ENCODE data around the gene RABGAP1L.

GRCh38 chr1:174425121-174425520 lies 265.8 kb downstream of the RABGAP1L start:
- TF ChIP-seq CTCF (IDR thresholded peaks at IDR 0.05) (no peak), POLR2A (IDR thresholded peaks at IDR 0.05) (no peak)

Data from thyroid gland (tissue), 4 donors.